Dermis blood vessel endothelial cell (primary cell): Measurements from ENCODE around the gene KITLG. TPM values are rescaled to one million over a fixed set of nuclear protein-coding genes. Genes with fewer than 3 reads are reported as not detected.
"Not testable (repeated sequence)": the region's sequence is repeated elsewhere in the genome, so short reads cannot be mapped to it uniquely, and the experiment has no call there.

Source experiments
- DNase-seq: peaks from one replicate; pipeline ENCODE4 v3.0.0; 2010
- total RNA-seq: library from RNA; depleted of rRNA; stranded (reverse); fragments of >200 nt; gene quantifications from 2 replicates; pipeline ENCODE4 v1.2.3, GENCODE V29; 2014

Gene KITLG
- total RNA-seq, 1 donor from 2014 or later = 13.1 TPM

GRCh38 chr12:88490425-88490824, 89.8 kb downstream of the KITLG start:
- DNase-seq = no peak

DNA sequence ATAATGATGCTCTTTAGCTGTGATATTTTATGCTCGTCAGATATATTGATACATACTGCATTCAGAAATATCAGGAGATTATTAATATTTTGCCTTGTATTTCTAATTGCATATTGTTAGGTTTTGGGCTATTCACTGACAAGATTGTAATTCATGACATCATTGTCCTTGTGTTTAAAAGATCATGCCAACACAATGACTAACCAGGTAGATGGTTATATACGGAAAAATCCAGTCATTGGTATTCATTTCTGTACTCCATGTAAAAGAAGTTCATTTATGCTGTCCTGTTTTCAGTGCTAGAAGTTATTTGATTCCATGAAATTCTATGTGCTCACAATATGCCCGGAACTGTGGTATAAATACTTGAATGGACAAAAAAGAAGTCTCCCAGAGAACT, 107.5 kb downstream of the KITLG start:
- DNase-seq = peak; percentile 16

- DNase-seq = no peak
Observed at GRCh38 chr12:88472248-88472647, 108.0 kb downstream of the KITLG start.

DNA sequence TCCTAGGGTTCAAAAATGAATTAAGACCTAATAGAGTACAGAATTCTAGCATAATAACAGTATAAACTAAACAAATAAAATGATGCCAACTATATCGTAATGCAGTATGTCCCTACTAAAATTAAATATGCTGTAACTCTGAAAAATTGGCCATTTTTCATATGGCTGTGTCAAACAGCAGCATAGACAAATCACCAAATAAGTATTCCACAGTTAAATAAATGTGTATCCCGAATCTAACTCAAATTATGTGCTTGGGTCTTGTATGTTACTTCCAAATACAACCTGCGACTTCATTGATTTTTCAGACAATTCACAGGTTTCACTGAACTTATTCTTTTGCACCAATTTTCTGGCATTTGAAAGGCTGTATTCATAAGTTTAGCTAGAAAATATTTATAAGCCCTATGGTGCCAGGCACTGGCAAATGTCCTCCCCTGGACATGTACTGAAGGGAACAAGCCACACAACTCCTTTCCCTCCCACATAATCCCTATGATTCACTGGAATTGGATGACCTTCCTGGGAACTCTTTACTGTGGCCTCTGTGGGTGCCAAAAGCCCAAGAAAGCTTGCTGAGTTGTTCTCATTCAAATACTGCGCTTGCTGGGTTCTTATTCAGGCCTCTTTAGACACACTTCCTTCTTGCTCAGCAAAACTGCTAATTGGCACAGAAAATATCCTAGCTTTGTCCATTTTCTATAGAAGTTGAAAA, 108.8 kb downstream of the KITLG start:
- DNase-seq = no peak

DNA sequence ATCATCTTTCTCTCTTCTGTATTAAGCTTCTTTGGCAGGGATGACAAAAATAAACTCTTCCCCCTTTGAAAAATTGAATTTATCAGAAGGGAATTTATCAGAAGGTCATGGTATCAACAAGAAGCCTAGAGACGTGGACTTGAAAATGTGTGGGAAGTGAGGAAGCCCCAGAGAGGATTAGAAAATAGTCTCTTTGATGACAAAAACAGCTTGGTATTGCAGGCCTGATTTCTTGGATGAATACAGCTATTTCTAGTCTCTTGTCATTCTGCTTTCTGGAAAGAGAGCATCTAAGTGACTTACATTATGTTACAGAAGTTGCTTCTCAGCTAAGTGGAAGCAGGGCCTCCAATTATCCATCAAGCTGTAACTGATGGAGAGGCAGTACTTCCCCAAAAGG, 111.1 kb downstream of the KITLG start:
- no peak for DNase-seq

GRCh38 chr12:88468581-88468980, 111.7 kb downstream of the KITLG start:
- no peak for DNase-seq

DNA sequence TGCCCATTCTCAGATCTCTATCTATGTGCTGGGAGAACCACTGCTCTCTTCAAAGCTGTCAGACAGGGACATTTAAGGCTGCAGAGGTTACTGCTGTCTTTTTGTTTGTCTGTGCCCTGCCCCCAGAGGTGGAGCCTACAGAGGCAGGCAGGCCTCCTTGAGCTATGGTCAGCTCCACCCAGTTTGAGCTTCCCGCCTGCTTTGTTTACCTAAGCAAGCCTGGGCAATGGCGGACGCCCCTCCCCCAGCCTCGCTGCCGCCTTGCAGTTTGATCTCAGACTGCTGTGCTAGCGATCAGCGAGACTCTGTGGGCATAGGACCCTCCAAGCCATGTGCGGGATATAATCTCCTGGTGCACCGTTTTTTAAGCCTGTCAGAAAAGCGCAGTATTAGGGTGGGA, 113.6 kb downstream of the KITLG start:
- not testable (repeated sequence) for DNase-seq

- no peak for DNase-seq
Observed at GRCh38 chr12:88458327-88458726, 121.9 kb downstream of the KITLG start.

GRCh38 chr12:88453323-88453722, 126.9 kb downstream of the KITLG start:
- DNase-seq = no peak

DNA sequence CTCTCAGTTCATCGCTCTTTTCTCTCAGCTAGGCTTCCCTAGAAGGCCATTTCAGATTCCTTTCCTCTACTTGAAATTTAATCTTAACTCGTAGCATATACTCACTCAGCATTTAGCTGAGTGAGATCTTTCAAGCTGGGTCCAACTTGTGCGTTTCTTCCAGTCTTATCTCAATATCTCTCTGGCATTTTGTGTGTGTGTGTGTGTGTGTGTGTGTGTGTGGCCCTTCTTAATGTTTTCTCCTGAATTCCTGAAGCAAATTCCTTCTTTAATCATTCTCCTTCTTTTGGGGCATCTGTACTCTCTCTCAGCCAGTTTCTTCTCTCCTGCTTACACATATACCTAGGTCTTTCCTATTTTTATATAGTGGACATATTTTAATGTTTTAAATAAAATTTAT, 129.1 kb downstream of the KITLG start:
- no peak for DNase-seq

DNA sequence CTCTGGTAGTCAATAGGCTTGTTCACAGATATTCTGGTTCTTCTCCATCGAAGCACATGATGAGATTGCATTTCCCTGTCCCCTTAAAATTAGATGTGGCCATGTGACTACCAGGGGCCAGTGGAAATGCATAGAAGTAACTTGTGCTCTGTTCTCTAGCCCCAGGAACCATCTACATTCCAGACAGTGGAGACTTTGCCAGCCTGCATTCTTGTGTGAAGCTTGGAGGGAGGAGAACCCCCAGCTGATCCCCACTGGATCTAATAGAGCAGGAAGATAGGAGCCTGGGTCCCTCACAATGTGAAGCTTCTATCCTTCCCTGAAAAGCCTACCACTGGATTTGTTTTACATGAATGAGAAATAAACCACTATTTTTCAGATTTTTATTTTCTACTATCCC, 130.1 kb downstream of the KITLG start:
- no peak for DNase-seq

DNA sequence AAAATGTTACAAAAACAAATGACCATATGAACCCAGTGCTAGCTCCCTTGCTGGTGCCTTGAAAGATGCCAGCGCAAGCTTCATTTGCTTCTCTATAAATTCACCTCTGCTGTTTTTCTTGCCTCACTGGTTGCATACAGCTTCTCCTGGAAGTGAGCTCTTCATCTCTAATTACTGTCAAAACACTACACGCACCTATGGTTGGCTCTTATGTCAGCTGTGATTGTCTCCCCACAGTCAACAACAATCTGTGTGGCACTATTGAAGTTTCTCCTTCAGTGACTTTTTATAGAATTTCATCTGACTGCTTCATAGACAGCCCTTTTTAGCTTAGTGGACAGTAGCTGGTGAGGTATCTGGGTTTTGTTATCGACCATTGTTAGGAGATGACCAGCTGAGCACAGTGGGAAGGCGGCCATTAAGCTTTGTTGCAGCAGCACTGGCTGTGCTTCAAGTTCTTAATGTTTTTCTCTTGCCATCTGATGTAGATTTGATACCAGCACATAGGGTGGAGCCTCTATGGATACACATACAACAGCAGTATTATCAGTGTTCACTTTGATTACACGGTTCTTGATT, 131.8 kb downstream of the KITLG start:
- no peak for DNase-seq

DNA sequence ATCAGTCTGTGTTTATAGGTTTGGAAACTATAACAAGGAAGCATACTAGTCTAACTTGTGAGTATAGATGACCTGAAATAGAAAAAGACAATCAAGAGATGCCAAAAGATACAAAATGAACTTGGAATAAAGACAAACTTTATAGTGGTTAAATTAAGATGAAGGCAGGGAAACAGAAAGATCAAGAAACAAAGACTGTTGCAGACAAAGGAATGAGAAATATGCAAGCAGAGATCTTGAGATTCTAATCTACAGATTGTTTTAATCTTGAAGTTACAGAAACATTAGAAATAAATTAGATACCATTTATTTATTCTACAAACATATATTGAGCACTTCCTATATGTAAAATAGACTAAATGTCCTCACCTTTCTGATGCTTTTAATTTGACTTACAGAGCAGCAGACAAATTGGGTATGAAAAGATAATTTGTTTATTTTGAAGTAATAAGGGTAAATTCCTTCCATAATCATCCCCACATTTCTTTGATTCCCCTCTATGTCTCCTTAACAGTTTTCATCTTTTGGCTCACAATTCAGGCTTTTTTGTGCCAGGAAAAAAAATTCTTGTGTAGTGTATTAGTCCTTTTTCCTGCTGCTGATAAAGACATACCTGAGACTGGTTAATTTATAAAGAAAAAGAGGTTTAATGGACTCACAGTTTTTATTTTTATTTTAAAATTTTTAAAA, 134.4 kb downstream of the KITLG start:
- no peak for DNase-seq

DNA sequence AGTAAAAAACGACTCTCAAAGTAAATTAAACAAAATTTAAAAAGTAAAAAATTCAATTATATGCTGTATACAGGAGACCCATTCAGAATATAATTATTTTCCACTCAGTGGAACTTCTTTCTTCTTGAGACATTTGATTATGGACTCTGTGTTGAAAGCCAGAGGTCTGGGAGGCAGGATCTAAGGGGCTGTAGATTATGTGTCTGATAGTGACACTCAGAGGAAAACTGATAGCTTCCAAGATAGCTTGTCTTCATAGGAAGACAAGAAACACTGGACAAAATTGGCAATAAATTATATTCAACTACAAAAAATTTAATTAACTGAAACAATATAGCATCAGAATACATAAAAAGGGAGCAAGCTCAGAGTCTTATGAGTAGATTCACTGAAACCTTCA, 135.8 kb downstream of the KITLG start:
- no peak for DNase-seq
